ENCODE results near the gene RPL36AL. TPM values are rescaled to one million over a fixed set of nuclear protein-coding genes. Genes with fewer than 3 reads are reported as not detected.

RPL36AL gene
- total and polyA plus RNA-seq, 7 experiments from 2014 or later, result 177 to 686 (median 408) TPM

- Mint-ChIP-seq H3K27me3 (no peaks in the 10 kb centered on the region), H3K4me3 (no peak overlapping the region), H3K4me1 (peaks cover 0 to 34% (median 23%) of the 10 kb centered on the region in 7 donors), H3K36me3 (no peaks in the 10 kb centered on the region), H3K27ac (peak overlapping the region in 2 of 9 donors; percentile 8 to 21), H3K9me3 (no peaks in the 10 kb centered on the region)
- DNase-seq, result no peak
- Histone ChIP-seq H3K4me3 (ENCODE audit: low read length) (no peak overlapping the region), H3K36me3 (ENCODE audit: control insufficient read depth in 2 of 3, insufficient read depth in 3 of 3, low read length in 3 of 3) (peaks cover 0 to 11% (median 0%) of the 10 kb centered on the region in 3 experiments), H3K27me3 (ENCODE audit: control insufficient read depth in 2 of 2, insufficient read depth in 2 of 2, low read length in 2 of 2) (no peaks in the 10 kb centered on the region), H3K4me1 (ENCODE audit: control insufficient read depth in 2 of 2, insufficient read depth in 2 of 2, low read length in 2 of 2) (peaks cover 0 to 5% of the 10 kb centered on the region in 2 donors), H3K27ac (ENCODE audit: low read depth, low read length) (no peak overlapping the region), H3K9me3 (ENCODE audit: control insufficient read depth in 2 of 3, low read length in 3 of 3) (no peaks in the 10 kb centered on the region)
- intact Hi-C loops (cut with micrococcal nuclease), result no loop called here
- CTCF ChIA-PET, result no interaction called here
- POLR2A ChIA-PET, result interaction anchor here (0.6 to 6.9 kb wide), 3 partner anchors 8 to 188 kb away, joined by 3 to 102 read pairs (median 6); partner anchors contain the start of gene RPS29
- ATAC-seq, result no peak
Measured at GRCh38 chr14:49594347-49595091, 25.9 kb downstream of the RPL36AL start.

GRCh38 chr14:49593016-49593415 lies 27.4 kb downstream of the RPL36AL start:
- H3K4me3 ChIP-seq (ENCODE audit: low read length), result no peak overlapping the region
- Mint-ChIP-seq H3K4me3 (no peak overlapping the region), H3K27ac (no peak overlapping the region), H3K4me1 (peaks cover 0 to 31% (median 17%) of the 10 kb centered on the region in 7 donors), H3K27me3 (no peaks in the 10 kb centered on the region), H3K9me3 (no peaks in the 10 kb centered on the region), H3K36me3 (no peaks in the 10 kb centered on the region)
- CTCF ChIA-PET, result no interaction called here
- DNase-seq (no peak), ATAC-seq (no peak)
- no peaks in the 10 kb centered on the region for H3K27me3 ChIP-seq (ENCODE audit: control insufficient read depth in 2 of 2, insufficient read depth in 2 of 2, low read length in 2 of 2)
- no peaks in the 10 kb centered on the region for H3K9me3 ChIP-seq (ENCODE audit: control insufficient read depth in 2 of 3, low read length in 3 of 3)
- H3K4me1 ChIP-seq (ENCODE audit: control insufficient read depth in 2 of 2, insufficient read depth in 2 of 2, low read length in 2 of 2), result peaks cover 0 to 5% of the 10 kb centered on the region in 2 donors
- POLR2A ChIA-PET, result interaction anchor here (6.9 kb wide), 1 partner anchor 7 kb away, joined by 102 read pairs; the partner anchor contains the start of gene RPS29
- no peaks in the 10 kb centered on the region for H3K36me3 ChIP-seq (ENCODE audit: control insufficient read depth in 2 of 3, insufficient read depth in 3 of 3, low read length in 3 of 3)
- no peak overlapping the region for H3K27ac ChIP-seq (ENCODE audit: low read depth, low read length)
- intact Hi-C loops (cut with micrococcal nuclease), result no loop called here

GRCh38 chr14:49589387-49589786 lies 31.0 kb downstream of the RPL36AL start:
- Histone ChIP-seq H3K4me3 (ENCODE audit: low read length) (no peak overlapping the region), H3K9me3 (ENCODE audit: control insufficient read depth in 2 of 3, low read length in 3 of 3) (no peaks in the 10 kb centered on the region), H3K27ac (ENCODE audit: low read depth, low read length) (no peak overlapping the region), H3K36me3 (ENCODE audit: control insufficient read depth in 2 of 3, insufficient read depth in 3 of 3, low read length in 3 of 3) (peaks cover 1 to 7% (median 6%) of the 10 kb centered on the region in 3 experiments), H3K27me3 (ENCODE audit: control insufficient read depth in 2 of 2, insufficient read depth in 2 of 2, low read length in 2 of 2) (no peaks in the 10 kb centered on the region), H3K4me1 (ENCODE audit: control insufficient read depth in 2 of 2, insufficient read depth in 2 of 2, low read length in 2 of 2) (peaks cover 3 to 9% of the 10 kb centered on the region in 2 donors)
- Mint-ChIP-seq H3K27ac (peak overlapping the region in 2 of 9 donors; percentile 29 to 99), H3K4me3 (no peak overlapping the region), H3K27me3 (peaks cover 0 to 5% (median 0%) of the 10 kb centered on the region in 5 donors), H3K9me3 (peaks cover 0 to 12% (median 0%) of the 10 kb centered on the region in 11 donors), H3K36me3 (peaks cover 0 to 14% (median 8%) of the 10 kb centered on the region in 5 donors), H3K4me1 (peaks cover 2 to 32% (median 13%) of the 10 kb centered on the region in 7 donors)
- no peak for ATAC-seq
- ChIA-PET POLR2A (interaction anchor here (1.3 kb wide), 1 partner anchor 31 kb away, joined by 5 read pairs; the partner anchor contains the start of genes MGAT2 and RPL36AL), CTCF (no interaction called here)
- intact Hi-C loops (cut with micrococcal nuclease), result loop anchor here (5.0 to 10.0 kb wide), 4 partner anchors 723 to 1655 kb away; partner anchors contain the start of genes MAP4K5 (in 2 of the 2), DMAC2L (in 1 of the 2), L2HGDH (in 1 of the 2) and TMX1 (in 1 of the 2)
- DNase-seq, result no peak

GRCh38 chr14:49586673-49587460 lies 33.6 kb downstream of the RPL36AL start:
- Histone ChIP-seq H3K36me3 (ENCODE audit: control insufficient read depth in 2 of 3, insufficient read depth in 3 of 3, low read length in 3 of 3) (peaks cover 16 to 28% (median 16%) of the 10 kb centered on the region in 3 experiments), H3K27me3 (ENCODE audit: control insufficient read depth in 2 of 2, insufficient read depth in 2 of 2, low read length in 2 of 2) (no peaks in the 10 kb centered on the region), H3K27ac (ENCODE audit: low read depth, low read length) (peak overlapping the region; percentile 84), H3K4me1 (ENCODE audit: control insufficient read depth in 2 of 2, insufficient read depth in 2 of 2, low read length in 2 of 2) (peaks cover 19 to 20% of the 10 kb centered on the region in 2 donors), H3K4me3 (ENCODE audit: low read length) (peak overlapping the region; percentile 98), H3K9me3 (ENCODE audit: control insufficient read depth in 2 of 3, low read length in 3 of 3) (no peaks in the 10 kb centered on the region)
- H3K27me3 Mint-ChIP-seq, result peaks cover 0 to 5% (median 0%) of the 10 kb centered on the region in 5 donors
- DNase-seq (peak in 8 of 9 donors; percentile 34 to 86 (median 78)), ATAC-seq (peak; percentile 67)
- peaks cover 0 to 12% (median 0%) of the 10 kb centered on the region in 11 donors for H3K9me3 Mint-ChIP-seq
- H3K4me3 Mint-ChIP-seq, result peak overlapping the region; percentile 87 to 100 (median 94)
- ChIA-PET CTCF (interaction anchor here (0.5 to 3.5 kb wide), 13 partner anchors 9 to 1965 kb away, joined by 3 to 24 read pairs (median 4); partner anchors contain the start of genes DNAAF2, LRR1, MGAT2 and NEMF), POLR2A (interaction anchor here (0.5 to 6.6 kb wide), 19 partner anchors 10 to 1244 kb away, joined by 3 to 137 read pairs (median 6); partner anchors contain the start of genes DMAC2L, DNAAF2, KLHDC2 and L2HGDH)
- H3K27ac Mint-ChIP-seq, result peak overlapping the region; percentile 90 to 100 (median 98)
- intact Hi-C loops (cut with micrococcal nuclease), result loop anchor here (1.0 to 10.0 kb wide), 19 partner anchors 11 to 1658 kb away; partner anchors contain the start of genes DMAC2L (in 2 of the 2), KLHDC2 (in 2 of the 2), L2HGDH (in 2 of the 2) and LRR1 (in 2 of the 2)
- H3K4me1 Mint-ChIP-seq, result peaks cover 25 to 52% (median 38%) of the 10 kb centered on the region in 7 donors
- H3K36me3 Mint-ChIP-seq, result peaks cover 7 to 34% (median 28%) of the 10 kb centered on the region in 5 donors

- CTCF ChIA-PET, result interaction anchor here (0.5 to 3.5 kb wide), 10 partner anchors 9 to 1965 kb away, joined by 3 to 24 read pairs (median 5); partner anchors contain the start of genes DNAAF2, LRR1, MGAT2 and NEMF
Measured at GRCh38 chr14:49585803-49586672, 34.4 kb downstream of the RPL36AL start, which contains the start of gene RPS29. Gene RPS29, minus strand, starts transcription at chr14:49586380. Its CDS starts 34 bp downstream, at chr14:49586346.

More at GRCh38 chr14:49585803-49586672, 34.4 kb downstream of the RPL36AL start, which contains the start of gene RPS29:
- peaks cover 16 to 28% (median 16%) of the 10 kb centered on the region in 3 experiments for H3K36me3 ChIP-seq (ENCODE audit: control insufficient read depth in 2 of 3, insufficient read depth in 3 of 3, low read length in 3 of 3)
- ATAC-seq (peak; percentile 91), DNase-seq (peak; percentile 97 to 99 (median 99))
- POLR2A ChIA-PET, result interaction anchor here (0.7 to 6.6 kb wide), 20 partner anchors 10 to 1244 kb away, joined by 3 to 137 read pairs (median 5); partner anchors contain the start of genes DMAC2L, DNAAF2, KLHDC2 and L2HGDH
- H3K27me3 ChIP-seq (ENCODE audit: control insufficient read depth in 2 of 2, insufficient read depth in 2 of 2, low read length in 2 of 2), result no peaks in the 10 kb centered on the region
- H3K27ac Mint-ChIP-seq, result peak within 1 kb of the TSS; percentile 90 to 100 (median 98)
- no peaks in the 10 kb centered on the region for H3K9me3 ChIP-seq (ENCODE audit: control insufficient read depth in 2 of 3, low read length in 3 of 3)
- H3K27me3 Mint-ChIP-seq, result peaks cover 0 to 5% (median 0%) of the 10 kb centered on the region in 5 donors
- H3K9me3 Mint-ChIP-seq, result peaks cover 0 to 12% (median 0%) of the 10 kb centered on the region in 11 donors
- peak within 1 kb of the TSS; percentile 87 to 100 (median 94) for H3K4me3 Mint-ChIP-seq
- H3K4me3 ChIP-seq (ENCODE audit: low read length), result peak within 1 kb of the TSS; percentile 98
- H3K4me1 ChIP-seq (ENCODE audit: control insufficient read depth in 2 of 2, insufficient read depth in 2 of 2, low read length in 2 of 2), result peaks cover 19 to 21% of the 10 kb centered on the region in 2 donors
- intact Hi-C loops (cut with micrococcal nuclease), result loop anchor here (1.0 to 10.0 kb wide), 18 partner anchors 12 to 1659 kb away; partner anchors contain the start of genes DMAC2L (in 2 of the 2), KLHDC2 (in 2 of the 2), L2HGDH (in 2 of the 2) and LRR1 (in 2 of the 2)
- H3K27ac ChIP-seq (ENCODE audit: low read depth, low read length), result peak within 1 kb of the TSS; percentile 84
- peaks cover 33 to 60% (median 46%) of the 10 kb centered on the region in 7 donors for H3K4me1 Mint-ChIP-seq
- H3K36me3 Mint-ChIP-seq, result peaks cover 7 to 40% (median 32%) of the 10 kb centered on the region in 5 donors

All from naive thymus-derived CD4-positive, alpha-beta T cell (primary cell).